A549 (cell line): ENCODE measurements around the gene RNF145.

Source experiments
- CBX2 ChIP-seq: fragments of 200-600 bp; sonication (generic); IDR thresholded peaks from 2 replicates; pipeline ENCODE4 v1.6.1; 2016; ENCODE audit warnings: low read depth, mild to moderate bottlenecking, borderline replicate concordance
- CTCF ChIP-seq: fragments of >200 bp; sonication (Bioruptor Twin); formaldehyde crosslinking; IDR thresholded peaks from 3 replicates; pipeline ENCODE4 v1.5.1; 2016
- EHF ChIP-seq: fragments of 250-450 bp; sonication (Bioruptor Pico); IDR thresholded peaks from 2 replicates; pipeline ENCODE4 v1.5.0; 2020; ENCODE audit warnings: mild to moderate bottlenecking
- JUN ChIP-seq, 2 experiments: fragments of >200 bp; sonication (Bioruptor Twin); formaldehyde crosslinking; IDR thresholded peaks; 2 replicates in 1 of 2; 3 replicates in 1 of 2; pipeline ENCODE4 v1.6.1; 2016 to 2017
- POLR2A ChIP-seq: IDR thresholded peaks from 2 replicates; pipeline ENCODE4 v1.6.1; 2012; ENCODE audit warnings: mild to moderate bottlenecking, low read length

GRCh38 chr5:159223469-159223868 lies 14.1 kb upstream of the RNF145 start:
- TF ChIP-seq EHF (CRISPR knock-in tag) (no peak), JUN (IDR thresholded peaks at IDR 0.05) (no peak), POLR2A (no peak), CTCF (no peak), CBX2 (no peak)
